GM18517 (cell line): ENCODE results near the gene TYROBP.
"Not testable (repeated sequence)": the region's sequence is repeated elsewhere in the genome, so short reads cannot be mapped to it uniquely, and the experiment has no call there.

Source experiments
- ATAC-seq: cut with Tn5 transposase; IDR thresholded peaks from one replicate; pipeline ENCODE4 v1.9.1; 2021; ENCODE audit warnings: mild to moderate bottlenecking, moderate library complexity; ENCODE audit not compliant: unreplicated experiment

TYROBP gene

DNA sequence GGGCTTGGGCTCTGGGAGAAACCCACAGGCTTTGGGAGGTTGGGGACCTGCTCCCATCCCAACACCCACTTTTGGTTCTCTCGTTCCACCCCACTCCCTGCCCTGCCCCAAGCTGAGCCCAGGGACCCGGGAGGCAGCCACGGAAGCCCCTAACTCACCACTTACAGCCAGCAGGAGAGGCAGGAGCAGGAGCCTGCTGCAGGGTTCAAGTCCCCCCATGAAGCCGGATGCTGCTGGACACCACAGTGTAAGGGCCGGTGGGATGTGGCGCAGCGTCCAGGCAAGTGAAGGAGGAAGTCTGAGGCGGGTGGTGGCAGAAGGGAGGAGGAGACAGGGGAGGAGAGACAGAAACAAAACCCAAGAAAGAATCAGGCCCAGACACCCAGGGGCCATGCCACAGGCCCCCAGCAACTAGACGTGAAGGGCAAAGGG, at the start of gene TYROBP:
Gene TYROBP (minus strand): TSS at position 286 of the 432 bp plus-strand sequence. CDS start 67 bp downstream, at position 219.
- no peak for ATAC-seq

DNA sequence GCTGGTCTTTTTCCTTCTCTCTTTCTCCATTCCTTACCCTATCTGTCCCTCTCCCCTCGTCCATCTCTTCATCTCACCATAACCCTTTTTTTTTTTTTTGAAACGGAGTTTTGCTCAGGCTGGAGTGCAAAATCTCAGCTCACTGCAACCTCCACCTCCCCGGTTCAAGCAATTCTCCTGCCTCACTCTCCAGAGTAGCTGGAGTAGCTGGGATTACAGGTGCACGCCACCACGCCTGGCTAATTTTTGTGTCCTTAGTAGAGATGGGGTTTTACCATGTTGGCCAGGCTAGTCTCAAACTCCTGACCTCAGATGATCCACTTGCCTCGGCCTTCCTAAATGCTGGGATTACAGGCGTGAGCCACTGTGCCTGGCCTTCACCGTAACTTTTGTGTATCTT, 49.3 kb upstream of the TYROBP start:
- ATAC-seq: not testable (repeated sequence)

DNA sequence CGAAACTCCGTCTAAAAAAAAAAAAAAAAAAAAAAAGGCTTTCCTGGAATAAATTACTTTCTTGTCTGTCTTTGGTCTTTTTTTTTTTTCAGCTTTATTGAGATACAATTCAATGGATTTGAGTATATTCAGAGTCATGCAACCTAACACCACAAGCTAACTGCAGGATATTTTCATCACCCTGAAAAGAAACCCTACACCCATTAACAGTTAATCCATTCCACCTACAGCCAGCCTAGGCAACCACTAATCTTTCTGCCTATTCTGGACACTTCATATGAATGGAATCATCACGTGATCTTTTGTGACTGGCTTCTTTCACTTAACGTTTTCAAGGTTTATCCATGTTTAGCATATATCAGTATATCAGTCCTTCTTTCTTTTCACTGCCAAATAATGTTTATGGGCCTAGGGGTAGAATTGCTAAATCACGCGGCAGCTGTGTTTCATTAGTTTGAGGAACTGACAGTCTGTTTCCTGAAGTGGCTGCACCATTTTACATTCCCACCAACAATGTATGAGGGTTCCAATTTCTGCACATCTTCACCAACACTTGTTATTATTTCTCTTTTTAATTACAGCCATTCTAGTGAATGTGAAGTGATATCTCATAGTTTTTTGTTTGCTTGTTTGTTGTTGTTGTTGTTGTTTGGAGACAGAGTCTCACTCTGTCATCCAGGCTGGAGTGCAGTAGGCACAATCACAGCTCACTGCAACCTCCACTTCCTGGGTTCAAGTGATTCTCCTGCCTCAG, 48.0 kb upstream of the TYROBP start:
- no peak for ATAC-seq

DNA sequence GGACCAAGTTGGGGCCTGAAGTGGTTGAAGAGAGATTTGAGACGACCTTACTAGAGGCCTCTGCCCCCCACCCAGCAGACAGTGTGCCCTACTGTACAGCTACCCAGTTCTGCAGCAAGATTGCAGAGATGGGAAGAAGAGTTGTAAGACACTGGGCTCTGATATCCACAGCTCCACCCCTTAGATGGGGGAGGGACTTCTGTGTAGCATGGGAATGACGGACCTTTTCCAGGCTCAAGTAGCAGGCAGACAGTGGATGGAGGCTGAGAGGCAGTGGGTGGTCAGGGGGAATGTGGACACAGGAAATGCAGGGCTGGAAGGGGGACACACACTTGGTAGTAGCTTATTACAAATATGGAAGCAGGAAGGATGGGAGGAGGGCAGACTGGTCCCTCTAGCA, 41.0 kb upstream of the TYROBP start:
- no peak for ATAC-seq

DNA sequence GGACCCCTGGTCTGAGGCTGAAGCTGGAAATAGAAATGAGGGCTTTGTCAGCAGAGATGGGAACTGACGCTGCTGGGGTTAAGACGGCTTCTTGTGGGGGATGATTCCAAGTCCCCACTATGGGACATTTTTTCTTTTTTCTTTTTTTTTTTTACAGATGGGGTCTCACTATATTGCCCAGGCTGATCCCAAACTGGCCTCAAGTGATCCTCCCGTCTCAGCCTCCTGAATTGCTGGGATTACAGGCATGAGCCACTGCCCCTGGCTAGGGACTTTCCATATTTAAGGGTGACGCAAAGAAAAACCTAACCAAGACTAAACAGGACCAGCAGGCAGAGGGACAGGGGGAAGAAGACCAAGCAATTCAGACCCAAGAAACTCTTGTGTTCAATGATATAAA, 38.1 kb upstream of the TYROBP start:
- ATAC-seq: no peak

DNA sequence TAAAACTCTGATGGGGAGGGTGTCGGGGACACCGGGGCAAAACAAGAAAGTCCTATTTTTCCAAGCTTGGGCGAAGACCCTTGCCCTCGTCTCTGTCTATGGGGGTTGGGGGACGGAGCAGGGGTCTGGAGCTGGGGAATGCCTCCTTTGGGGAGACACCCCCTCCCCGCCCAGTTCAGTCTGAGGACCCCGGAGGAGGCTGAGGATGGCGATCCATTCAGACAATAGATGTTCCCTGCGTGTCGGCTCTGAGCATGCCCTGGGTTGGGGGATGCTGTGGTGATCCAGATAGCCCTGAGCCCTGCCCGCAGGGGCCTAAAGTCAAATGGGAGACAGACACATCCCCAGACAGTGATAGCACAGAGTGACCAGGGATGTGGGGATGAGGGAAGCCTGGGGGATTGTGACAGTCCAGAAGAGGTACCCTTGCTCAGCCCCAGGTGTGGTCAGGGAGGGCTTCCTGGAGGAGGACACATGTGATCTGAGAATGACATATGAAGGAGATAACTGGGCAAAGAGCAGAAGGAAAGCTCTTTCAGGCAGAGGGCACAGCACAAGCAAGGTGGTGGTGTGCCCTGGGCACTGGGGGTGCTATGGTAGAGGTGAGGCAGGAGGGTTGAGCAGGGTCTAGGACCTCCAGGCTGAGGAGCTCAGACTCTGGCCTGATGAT, 37.2 kb upstream of the TYROBP start:
- no peak for ATAC-seq

DNA sequence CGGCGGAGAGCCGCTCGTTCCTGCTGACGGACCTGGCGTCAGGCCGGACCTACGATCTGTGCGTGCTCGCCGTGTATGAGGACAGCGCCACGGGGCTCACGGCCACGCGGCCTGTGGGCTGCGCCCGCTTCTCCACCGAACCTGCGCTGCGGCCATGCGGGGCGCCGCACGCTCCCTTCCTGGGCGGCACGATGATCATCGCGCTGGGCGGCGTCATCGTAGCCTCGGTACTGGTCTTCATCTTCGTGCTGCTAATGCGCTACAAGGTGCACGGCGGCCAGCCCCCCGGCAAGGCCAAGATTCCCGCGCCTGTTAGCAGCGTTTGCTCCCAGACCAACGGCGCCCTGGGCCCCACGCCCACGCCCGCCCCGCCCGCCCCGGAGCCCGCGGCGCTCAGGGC, 36.5 kb upstream of the TYROBP start:
- no peak for ATAC-seq

DNA sequence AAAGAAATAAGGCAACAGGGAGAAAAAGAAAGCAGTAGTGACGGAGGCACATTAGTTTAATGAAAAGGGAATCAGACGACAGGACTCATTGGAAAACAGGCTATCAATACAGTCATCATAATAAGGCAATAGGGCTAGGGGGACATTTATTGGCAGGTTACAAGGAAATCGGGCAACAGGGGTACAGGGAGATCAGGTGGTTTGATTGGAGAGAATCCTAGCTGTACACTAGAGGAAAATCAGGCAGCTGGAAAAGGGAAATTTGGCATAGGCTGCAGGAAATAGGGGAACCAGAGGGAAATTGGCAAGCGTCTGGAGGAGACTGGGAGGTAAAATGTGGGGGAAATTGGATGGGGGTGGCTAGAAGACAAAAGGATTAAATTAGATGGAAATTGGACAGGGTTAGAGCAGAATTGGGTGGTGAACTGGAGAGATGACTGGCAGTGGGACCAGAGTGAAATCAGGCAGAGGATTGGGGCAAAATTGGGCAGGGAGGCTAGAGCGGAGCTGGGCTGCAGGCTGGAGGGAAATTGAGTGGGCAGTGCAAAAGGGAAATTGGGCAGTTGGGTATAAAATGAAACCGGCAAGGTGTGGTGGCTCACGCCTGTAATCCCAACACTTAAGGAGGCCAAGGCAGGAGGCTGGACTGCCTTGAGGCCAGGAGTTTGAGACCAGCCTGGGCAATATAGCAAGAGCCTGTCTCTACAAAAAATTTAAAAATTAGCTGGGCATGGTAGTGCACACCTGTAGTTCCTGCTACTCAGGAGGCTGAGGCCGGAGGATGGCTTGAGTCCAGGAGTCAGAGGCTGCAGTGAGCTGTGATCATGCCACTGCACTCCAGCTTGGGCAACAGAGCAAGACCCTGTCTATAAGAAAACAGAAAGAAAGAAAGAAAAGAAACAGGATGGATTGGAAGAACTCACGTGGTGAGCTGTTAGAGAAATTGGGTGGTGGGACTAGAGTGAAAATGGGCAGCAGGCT, 35.5 kb upstream of the TYROBP start:
- no peak for ATAC-seq

DNA sequence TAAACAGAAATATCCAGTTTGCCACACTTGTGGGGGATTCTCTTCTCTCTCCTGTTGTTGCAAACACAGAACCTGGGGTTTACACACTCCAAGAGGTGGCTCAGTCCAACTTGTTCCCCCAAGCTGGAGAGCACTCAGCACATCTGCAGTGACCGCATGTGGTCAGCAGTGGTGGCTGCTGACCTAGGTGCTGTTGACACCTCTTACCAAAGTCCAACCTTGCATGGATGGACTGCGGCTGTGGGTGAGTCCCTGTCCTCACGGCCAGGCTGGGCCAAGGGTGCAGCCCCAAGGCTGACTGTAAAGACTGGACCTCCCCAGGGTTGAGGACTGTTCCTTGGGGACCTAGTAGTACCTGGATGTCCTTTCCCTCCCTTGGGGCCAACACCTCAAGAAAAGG, 34.1 kb upstream of the TYROBP start:
- ATAC-seq: no peak

DNA sequence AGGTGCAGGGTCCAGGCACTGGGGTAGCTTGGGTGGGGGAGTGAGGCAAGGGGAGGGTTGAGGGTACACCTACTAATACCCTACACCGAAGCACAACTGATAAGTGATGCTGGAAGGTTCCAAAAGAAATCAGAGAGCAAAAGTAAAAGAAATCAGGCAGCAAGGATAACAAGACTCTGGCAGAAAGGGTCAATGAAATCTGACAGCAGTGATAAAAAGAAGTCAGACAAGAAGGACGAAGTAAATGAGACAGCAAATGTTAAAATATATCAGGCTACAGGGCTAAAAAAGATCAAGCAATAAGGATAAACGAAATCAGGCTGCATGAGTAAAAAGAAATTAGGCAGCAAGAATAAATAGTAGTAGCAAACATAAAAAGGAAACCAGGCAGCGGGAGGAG, 32.7 kb upstream of the TYROBP start:
- no peak for ATAC-seq

DNA sequence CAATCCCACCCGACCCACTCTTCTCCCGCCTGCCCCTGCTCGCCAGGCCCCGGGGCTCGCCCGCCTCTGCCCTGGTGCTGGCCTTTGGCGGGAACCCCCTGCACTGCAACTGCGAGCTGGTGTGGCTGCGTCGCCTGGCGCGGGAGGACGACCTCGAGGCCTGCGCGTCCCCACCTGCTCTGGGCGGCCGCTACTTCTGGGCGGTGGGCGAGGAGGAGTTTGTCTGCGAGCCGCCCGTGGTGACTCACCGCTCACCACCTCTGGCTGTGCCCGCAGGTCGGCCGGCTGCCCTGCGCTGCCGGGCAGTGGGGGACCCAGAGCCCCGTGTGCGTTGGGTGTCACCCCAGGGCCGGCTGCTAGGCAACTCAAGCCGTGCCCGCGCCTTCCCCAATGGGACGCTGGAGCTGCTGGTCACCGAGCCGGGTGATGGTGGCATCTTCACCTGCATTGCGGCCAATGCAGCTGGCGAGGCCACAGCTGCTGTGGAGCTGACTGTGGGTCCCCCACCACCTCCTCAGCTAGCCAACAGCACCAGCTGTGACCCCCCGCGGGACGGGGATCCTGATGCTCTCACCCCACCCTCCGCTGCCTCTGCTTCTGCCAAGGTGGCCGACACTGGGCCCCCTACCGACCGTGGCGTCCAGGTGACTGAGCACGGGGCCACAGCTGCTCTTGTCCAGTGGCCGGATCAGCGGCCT, 32.1 kb upstream of the TYROBP start:
- ATAC-seq: no peak

DNA sequence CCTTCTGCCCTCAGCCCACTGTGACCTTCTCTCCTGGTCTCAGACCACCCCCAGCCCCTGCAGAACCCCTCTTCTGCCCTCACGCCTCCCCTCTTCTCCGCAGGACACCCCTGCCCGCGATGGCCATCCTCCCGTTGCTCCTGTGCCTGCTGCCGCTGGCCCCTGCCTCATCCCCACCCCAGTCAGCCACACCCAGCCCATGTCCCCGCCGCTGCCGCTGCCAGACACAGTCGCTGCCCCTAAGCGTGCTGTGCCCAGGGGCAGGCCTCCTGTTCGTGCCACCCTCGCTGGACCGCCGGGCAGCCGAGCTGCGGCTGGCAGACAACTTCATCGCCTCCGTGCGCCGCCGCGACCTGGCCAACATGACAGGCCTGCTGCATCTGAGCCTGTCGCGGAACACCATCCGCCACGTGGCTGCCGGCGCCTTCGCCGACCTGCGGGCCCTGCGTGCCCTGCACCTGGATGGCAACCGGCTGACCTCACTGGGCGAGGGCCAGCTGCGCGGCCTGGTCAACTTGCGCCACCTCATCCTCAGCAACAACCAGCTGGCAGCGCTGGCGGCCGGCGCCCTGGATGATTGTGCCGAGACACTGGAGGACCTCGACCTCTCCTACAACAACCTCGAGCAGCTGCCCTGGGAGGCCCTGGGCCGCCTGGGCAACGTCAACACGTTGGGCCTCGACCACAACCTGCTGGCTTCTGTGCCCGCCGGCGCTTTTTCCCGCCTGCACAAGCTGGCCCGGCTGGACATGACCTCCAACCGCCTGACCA, 31.4 kb upstream of the TYROBP start:
- ATAC-seq: no peak

DNA sequence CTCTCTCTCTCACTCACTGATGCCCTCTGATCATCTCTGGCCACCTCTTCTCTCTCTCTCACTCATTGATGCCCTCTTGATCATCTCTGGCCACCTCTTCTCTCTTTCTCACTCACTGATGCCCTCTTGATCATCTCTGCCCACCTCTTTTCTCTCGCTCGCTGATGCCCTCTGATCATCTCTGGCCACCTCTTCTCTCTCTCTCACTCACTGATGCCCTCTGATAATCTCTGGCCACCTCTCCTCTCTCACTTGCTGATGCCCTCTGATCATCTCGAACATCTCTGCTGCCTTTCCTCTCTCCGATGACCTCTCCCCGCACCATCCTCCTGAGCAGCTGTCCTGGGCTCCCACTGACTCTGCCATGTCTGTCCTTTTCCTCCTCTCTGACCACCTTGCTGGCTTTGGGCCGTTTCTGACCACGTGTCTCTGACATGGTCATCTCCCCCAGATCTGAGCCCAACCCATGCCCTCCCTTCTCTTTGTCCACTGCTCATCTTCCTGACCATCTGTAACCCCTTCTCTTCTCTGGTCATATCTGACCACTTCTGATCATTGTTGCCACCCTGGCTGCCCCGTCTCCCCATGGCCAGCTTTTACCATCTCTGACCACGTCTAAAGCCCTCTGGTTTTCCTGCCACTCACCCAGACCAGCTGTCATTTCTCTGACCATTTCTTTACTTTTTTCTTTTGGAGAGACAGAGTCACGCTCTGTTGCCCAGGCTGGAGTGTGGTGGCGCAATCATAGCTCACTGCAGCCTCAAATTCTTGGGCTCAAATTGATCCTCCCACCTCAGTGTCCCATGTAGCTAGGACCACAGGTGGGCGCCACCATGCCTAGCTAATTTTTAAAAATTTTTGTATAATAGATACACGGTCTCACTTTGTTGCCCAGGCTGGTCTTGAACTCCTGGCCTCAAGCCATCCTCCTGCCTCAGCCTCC, 30.5 kb upstream of the TYROBP start:
- ATAC-seq: no peak

DNA sequence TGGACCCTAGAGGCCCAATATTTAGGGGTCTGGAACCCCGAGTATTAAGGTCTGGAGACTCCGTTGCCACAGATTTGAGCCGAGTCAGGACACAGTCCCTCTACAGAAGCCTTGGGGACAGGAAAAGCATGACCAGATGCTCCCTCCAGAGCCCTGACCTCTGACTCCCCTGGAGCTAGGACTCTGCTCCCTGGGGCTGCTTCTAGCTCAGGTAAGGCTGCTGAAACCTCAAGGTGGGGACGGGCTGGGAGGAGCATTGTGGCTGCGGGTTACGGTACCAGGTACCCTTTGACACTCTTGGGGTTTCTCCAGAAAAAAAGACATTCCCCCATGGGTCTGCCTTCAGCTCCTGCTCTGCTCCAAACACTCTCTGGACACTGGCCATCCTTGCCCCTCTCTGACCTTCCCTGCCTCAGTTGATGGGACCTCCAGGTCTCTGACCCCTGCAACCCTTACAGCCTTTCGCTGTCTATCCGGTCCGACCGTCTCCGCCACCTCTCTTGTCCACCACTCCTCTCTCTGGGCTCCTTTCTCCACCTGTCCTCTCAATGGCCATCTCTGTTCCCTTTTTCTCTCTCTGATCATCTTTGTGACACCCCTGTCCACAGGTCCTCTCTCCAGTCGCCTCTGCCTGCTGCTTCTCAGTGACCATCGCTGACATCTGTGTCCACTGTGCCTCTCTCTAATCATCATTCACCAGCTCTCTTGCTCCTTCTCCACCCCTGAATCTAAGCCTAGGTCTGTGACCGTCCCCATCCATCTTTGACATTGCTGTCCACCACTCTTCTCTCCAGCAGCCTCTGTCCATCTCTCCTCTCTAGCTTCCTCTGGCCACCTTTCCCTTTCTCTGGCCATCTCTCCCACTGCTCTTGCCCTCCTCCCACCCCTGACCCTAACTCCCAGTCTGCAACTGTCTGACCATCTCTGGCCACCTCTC, 29.5 kb upstream of the TYROBP start:
- ATAC-seq: no peak

DNA sequence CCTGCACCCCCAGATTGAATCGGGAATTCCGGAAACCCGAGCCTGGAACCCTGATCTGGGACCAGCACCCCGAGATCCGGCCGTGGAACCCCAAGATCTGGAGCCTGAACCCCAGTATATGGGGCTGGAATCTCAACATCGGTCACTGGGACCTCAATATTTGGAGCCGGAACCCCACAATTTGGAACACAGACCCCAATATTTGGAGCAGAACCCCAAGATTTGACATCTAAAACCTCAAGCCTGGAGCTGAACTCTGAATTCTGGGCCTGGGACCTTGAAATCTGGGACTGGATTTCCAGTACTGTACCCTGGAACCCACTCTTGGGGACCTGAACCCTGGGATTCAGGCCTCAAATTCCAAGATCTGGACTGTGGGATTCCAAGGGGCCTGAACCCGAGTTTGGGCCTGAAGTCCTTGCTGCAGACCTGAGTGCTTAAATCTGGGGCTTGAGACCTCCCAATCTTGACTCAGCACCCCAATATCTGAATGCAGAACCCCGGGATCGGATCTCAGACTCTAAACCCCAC, 28.7 kb upstream of the TYROBP start:
- ATAC-seq: no peak

DNA sequence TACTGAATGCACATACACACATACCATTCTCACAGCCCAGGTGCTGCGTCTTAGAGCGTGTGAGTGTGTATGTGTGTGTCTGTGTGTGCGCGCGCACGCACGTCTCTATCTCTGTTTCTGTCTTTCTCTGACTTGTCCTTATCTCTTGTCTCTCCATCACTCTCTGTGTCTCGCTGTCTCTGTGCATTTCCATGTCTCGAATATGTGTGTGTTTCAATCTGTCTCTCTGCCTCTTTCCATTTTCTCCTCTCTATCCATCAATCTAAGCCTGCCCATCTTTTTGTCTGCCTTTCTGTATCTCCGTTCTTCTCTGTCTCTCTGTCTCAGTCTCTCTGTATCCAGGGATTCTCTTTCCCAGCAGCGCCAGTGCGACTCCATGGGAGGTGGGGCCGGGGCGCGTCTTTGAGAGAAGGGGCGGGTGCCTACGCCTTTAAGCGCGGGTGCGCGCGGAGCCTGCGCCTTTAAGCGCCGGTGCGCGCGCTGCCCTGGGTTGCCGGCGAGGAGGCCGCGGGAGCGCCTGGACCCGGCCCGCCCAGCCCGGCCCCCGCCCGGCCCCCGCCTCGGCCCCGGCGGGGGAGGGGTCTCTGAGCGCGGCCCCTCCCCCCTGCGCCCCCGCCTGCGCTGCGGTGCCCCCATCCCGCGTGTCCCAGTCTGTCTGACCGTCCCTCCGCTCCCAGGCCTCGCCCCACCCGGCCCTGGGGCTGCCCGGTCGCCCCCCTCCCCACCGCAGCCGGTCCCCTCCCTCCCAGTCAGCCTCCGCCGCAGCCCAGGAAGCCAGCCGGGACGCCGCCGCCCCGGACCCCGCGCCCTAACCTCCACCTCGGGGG, 28.0 kb upstream of the TYROBP start, which contains the start of gene LRFN3:
Gene LRFN3 (plus strand): TSS at position 464 of the 827 bp plus-strand sequence. CDS start 3,052 bp downstream, outside the sequence.
- ATAC-seq: no peak
